IMR-90 (cell line): Measurements from ENCODE around the gene HAUS5. TPM values are rescaled to one million over a fixed set of nuclear protein-coding genes. Genes with fewer than 3 reads are reported as not detected.

Source experiments
- ATAC-seq: fragments of 200-7000 bp; cut with Tn5 transposase; 2 replicates; pipeline ENCODE4 v1.9.1; 2020; ENCODE audit warnings: low read depth, mild to moderate bottlenecking, moderate library complexity
- BruUV-seq: library from RNA; stranded (reverse); fragments of 400-500 nt; replicated peaks from 2 replicates; lab custom pipeline; 2021; lab: Mats Ljungman, UMichigan
- CTCF ChIA-PET: fragments of 300-600 bp; formaldehyde crosslinking; extraction: SDS; loops from one replicate; lab custom pipeline; 2021; ENCODE audit warnings: antibody characterized with exemption; lab: Yijun Ruan, JAX
- POLR2A ChIA-PET: fragments of 300-600 bp; sonication (Branson Sonifier 250); formaldehyde crosslinking; loops from one replicate; lab custom pipeline; 2022; ENCODE audit warnings: antibody characterized with exemption; ENCODE audit not compliant: unreplicated experiment; lab: Charles Lee
- DNase-seq: peaks from one replicate; pipeline ENCODE4 v3.0.0; 2013
- H2AFZ ChIP-seq: replicated peaks from 2 replicates; pipeline ENCODE3; 2013; ENCODE audit warnings: low read length, mild to moderate bottlenecking; ENCODE audit not compliant: poor library complexity
- H2AK5ac ChIP-seq: 2 replicates; pipeline ENCODE4 v1.6.1; 2013; ENCODE audit warnings: low read depth, low read length, inconsistent platforms
- H2AK9ac ChIP-seq: replicated peaks from 2 replicates; pipeline ENCODE3; 2013; ENCODE audit warnings: mild to moderate bottlenecking, low read depth, low read length, moderate library complexity; ENCODE audit not compliant: poor library complexity
- H2BK120ac ChIP-seq: 2 replicates; pipeline ENCODE4 v1.6.1; 2013; ENCODE audit warnings: low read depth, low read length, inconsistent platforms
- H2BK15ac ChIP-seq: 3 replicates; pipeline ENCODE4 v1.6.1; 2013; ENCODE audit warnings: low read depth, low read length, inconsistent platforms
- H2BK20ac ChIP-seq: 2 replicates; pipeline ENCODE4 v1.6.1; 2013; ENCODE audit warnings: low read depth, mild to moderate bottlenecking, inconsistent platforms, low read length, moderate library complexity
- H2BK5ac ChIP-seq: 2 replicates; pipeline ENCODE4 v1.6.1; 2013; ENCODE audit warnings: mild to moderate bottlenecking, low read depth, low read length, inconsistent platforms; ENCODE audit not compliant: poor library complexity, severe bottlenecking
- H3K14ac ChIP-seq: replicated peaks from 2 replicates; pipeline ENCODE4 v1.6.1; 2013; ENCODE audit warnings: low read depth, low read length, inconsistent platforms
- H3K18ac ChIP-seq: 2 replicates; pipeline ENCODE4 v1.6.1; 2013; ENCODE audit warnings: low read depth, low read length, control low read depth
- H3K23ac ChIP-seq: 2 replicates; pipeline ENCODE4 v1.6.1; 2013; ENCODE audit warnings: low read depth, low read length, inconsistent platforms
- H3K27ac ChIP-seq: 2 replicates; pipeline ENCODE4 v1.5.1; 2013; ENCODE audit warnings: mild to moderate bottlenecking, control low read depth, low read length; ENCODE audit not compliant: insufficient read depth
- H3K27me3 ChIP-seq: 2 replicates; pipeline ENCODE4 v1.6.1; 2013; ENCODE audit warnings: low read length; ENCODE audit not compliant: control insufficient read depth, insufficient read depth
- H3K36me3 ChIP-seq: 2 replicates; pipeline ENCODE4 v1.6.1; 2013; ENCODE audit warnings: low read length, mixed read lengths; ENCODE audit not compliant: control insufficient read depth, insufficient read depth
- H3K4ac ChIP-seq: 2 replicates; pipeline ENCODE4 v1.6.1; 2013; ENCODE audit warnings: low read depth, low read length, inconsistent platforms
- H3K4me1 ChIP-seq: 2 replicates; pipeline ENCODE4 v1.6.1; 2013; ENCODE audit warnings: low read length, mixed read lengths; ENCODE audit not compliant: control insufficient read depth, insufficient read depth
- H3K4me2 ChIP-seq: 2 replicates; pipeline ENCODE4 v1.6.1; 2013; ENCODE audit warnings: low read depth, mild to moderate bottlenecking, control low read depth, low read length, moderate library complexity
- H3K4me3 ChIP-seq: 2 replicates; pipeline ENCODE4 v1.5.1; 2013; ENCODE audit warnings: low read depth, mild to moderate bottlenecking, control low read depth, low read length, moderate library complexity; ENCODE audit not compliant: insufficient read depth
- H3K56ac ChIP-seq: 2 replicates; pipeline ENCODE4 v1.6.1; 2013; ENCODE audit warnings: low read length, inconsistent platforms; ENCODE audit not compliant: insufficient read depth; ENCODE audit errors: extremely low read depth
- H3K79me1 ChIP-seq, 2 experiments: 2 replicates each; pipeline ENCODE4 v1.6.1; 2013; ENCODE audit warnings: low read length in 2 of 2, inconsistent platforms in 1 of 2, low read depth in 1 of 2
- H3K9ac ChIP-seq: 2 replicates; pipeline ENCODE4 v1.6.1; 2013; ENCODE audit warnings: low read depth, low read length, control low read depth
- H3K9me1 ChIP-seq: 2 replicates; pipeline ENCODE4 v1.6.1; 2013; ENCODE audit warnings: low read length, inconsistent platforms; ENCODE audit not compliant: insufficient read depth
- H3K9me3 ChIP-seq: 2 replicates; pipeline ENCODE4 v1.6.1; 2013; ENCODE audit warnings: low read length; ENCODE audit not compliant: control insufficient read depth, insufficient read depth
- H4K20me1 ChIP-seq: 2 replicates; pipeline ENCODE4 v1.6.1; 2013; ENCODE audit warnings: low read length, inconsistent platforms; ENCODE audit not compliant: insufficient read depth
- H4K5ac ChIP-seq: 2 replicates; pipeline ENCODE4 v1.6.1; 2013; ENCODE audit warnings: mild to moderate bottlenecking, low read depth, low read length, control low read depth
- H4K8ac ChIP-seq, 2 experiments: 2 replicates each; pipeline ENCODE4 v1.6.1; 2013; ENCODE audit warnings: low read depth in 2 of 2, low read length in 2 of 2, control low read depth in 1 of 2, inconsistent platforms in 1 of 2
- H4K91ac ChIP-seq: 2 replicates; pipeline ENCODE4 v1.6.1; 2013; ENCODE audit warnings: low read depth, low read length, inconsistent platforms; ENCODE audit not compliant: insufficient read depth
- FOS ChIP-seq: fragments of 150-350 bp; IDR thresholded peaks from 2 replicates; pipeline ENCODE4 v1.6.1; 2016; ENCODE audit warnings: low read depth, low read length
- MAZ ChIP-seq: IDR thresholded peaks from 2 replicates; pipeline ENCODE4 v1.6.1; 2012; ENCODE audit warnings: low read depth, mild to moderate bottlenecking, low read length, improper control_type of control experiment, moderate library complexity, borderline replicate concordance
- POLR2A ChIP-seq: IDR thresholded peaks from 2 replicates; pipeline ENCODE4 v1.6.1; 2012; ENCODE audit warnings: mild to moderate bottlenecking, low read depth, low read length
- WGBS, 2 experiments: methylation state at CpG; one replicate each; pipeline versions ENCODE4 v1.1.5 to v1.1.7; 2013; ENCODE audit warnings: missing lambda C conversion rate in 2 of 2; ENCODE audit not compliant: insufficient read length in 1 of 2; ENCODE audit errors: extremely low coverage in 2 of 2; 5-methylcytosine and 5-hydroxymethylcytosine counted together
- dilution Hi-C: fragments of 300-500 bp; cut with HindIII; formaldehyde crosslinking; loops from one replicate; pipeline ENCODE4 v1.14.3; 2018; ENCODE audit warnings: low sequenced_read_pairs; ENCODE audit not compliant: unreplicated experiment
- in situ Hi-C: fragments of 300-500 bp; cut with MboI; formaldehyde crosslinking; loops from 3 replicates; pipeline ENCODE4 v1.14.3; 2019; ENCODE audit warnings: low sequenced_read_pairs, inconsistent platforms, mixed read lengths
- intact Hi-C: fragments of 100-400 bp; cut with micrococcal nuclease; formaldehyde crosslinking; loops from 2 replicates; pipeline ENCODE4 v1.10.0; 2022
- polyA plus RNA-seq, 3 experiments: library from polyadenylated mRNA; depleted of rRNA; stranded (reverse); fragments of >200 nt; gene quantifications; 2 replicates each; pipeline ENCODE4 v1.2.3, GENCODE V29; 2012; ENCODE audit warnings: low replicate concordance in 1 of 3
- total RNA-seq: library from RNA; depleted of rRNA; stranded (reverse); fragments of >200 nt; gene quantifications from 2 replicates; pipeline ENCODE4 v1.2.3, GENCODE V29; 2012

The HAUS5 gene
- total and polyA plus RNA-seq, 2 of the 4 experiments (the other 2 are of a cell fraction): 3.4 to 6.2 TPM

- Histone ChIP-seq H2BK15ac (no peak within 1 kb of the TSS), H4K91ac (peak within 1 kb of the TSS; percentile 21; the same call in 1 of the 2 replicates), H3K4ac (peak within 1 kb of the TSS; percentile 68), H4K5ac (peak within 1 kb of the TSS; percentile 5), H3K18ac (no peak within 1 kb of the TSS), H3K14ac (peak within 1 kb of the TSS; percentile 67), H2BK120ac (no peak within 1 kb of the TSS), H2BK20ac (no peak within 1 kb of the TSS), H3K9me3 (no peaks in the 10 kb centered on the region), H3K4me2 (peak within 1 kb of the TSS; percentile 99), H3K9ac (peak within 1 kb of the TSS; percentile 54), H3K36me3 (peaks cover 8% of the 10 kb centered on the region; the same call in 1 of the 2 replicates), H2AK9ac (peak within 1 kb of the TSS; percentile 91), H3K27me3 (no peaks in the 10 kb centered on the region), H3K56ac (peak within 1 kb of the TSS; percentile 46), H2AFZ (peak within 1 kb of the TSS; percentile 90), H3K23ac (peak within 1 kb of the TSS; percentile 75), H3K79me1 (peaks cover 5 to 35% of the 10 kb centered on the region in 2 experiments), H3K9me1 (peaks cover 10% of the 10 kb centered on the region), H2BK5ac (peak within 1 kb of the TSS; percentile 14), H3K4me1 (peaks cover 5% of the 10 kb centered on the region), H4K20me1 (peaks cover 16% of the 10 kb centered on the region), H3K27ac (peak within 1 kb of the TSS; percentile 55), H4K8ac (peak within 1 kb of the TSS; percentile 43 to 86; a peak in 3 of 4 replicates), H2AK5ac (peak within 1 kb of the TSS; percentile 44; the same call in 1 of the 2 replicates), H3K4me3 (peak within 1 kb of the TSS; percentile 59)
- TF ChIP-seq POLR2A (peak; percentile 60; the same call in 1 of the 2 replicates), MAZ (peak; percentile 82), FOS (no peak)
- ATAC-seq (peak; percentile 73), DNase-seq (peak; percentile 96)
- dilution Hi-C loops: no loop called here
- intact Hi-C loops: no loop called here
- TSS peak; percentile 81 for BruUV-seq
- POLR2A ChIA-PET: no interaction called here
- CTCF ChIA-PET: interaction anchor here (0.5 to 0.6 kb wide), 2 partner anchors 13 to 58 kb away, joined by 5 read pairs; no protein-coding TSS in a partner anchor
- WGBS, 2 experiments: 3% methylated on average over 18 of the region's 46 CpGs; no CpG with 5 or more reads in 1 of the 2 experiments
- in situ Hi-C loops: no loop called here
Measured at GRCh38 chr19:35648017-35648961, 35.8 kb downstream of the HAUS5 start, which contains the start of gene COX6B1. Gene COX6B1 (plus strand): TSS chr19:35648323. CDS start chr19:35651244, 2,921 bp downstream.
